ENCODE data around the gene NTRK2.

NTRK2 gene

GRCh38 chr9:84900421-84900820, 230.9 kb downstream of the NTRK2 start:
- DNase-seq: no peak

- no peak for DNase-seq
Measured at GRCh38 chr9:84903963-84904362, 234.4 kb downstream of the NTRK2 start.

- DNase-seq: no peak
Measured at GRCh38 chr9:84916769-84917168, 247.2 kb downstream of the NTRK2 start.

DNA sequence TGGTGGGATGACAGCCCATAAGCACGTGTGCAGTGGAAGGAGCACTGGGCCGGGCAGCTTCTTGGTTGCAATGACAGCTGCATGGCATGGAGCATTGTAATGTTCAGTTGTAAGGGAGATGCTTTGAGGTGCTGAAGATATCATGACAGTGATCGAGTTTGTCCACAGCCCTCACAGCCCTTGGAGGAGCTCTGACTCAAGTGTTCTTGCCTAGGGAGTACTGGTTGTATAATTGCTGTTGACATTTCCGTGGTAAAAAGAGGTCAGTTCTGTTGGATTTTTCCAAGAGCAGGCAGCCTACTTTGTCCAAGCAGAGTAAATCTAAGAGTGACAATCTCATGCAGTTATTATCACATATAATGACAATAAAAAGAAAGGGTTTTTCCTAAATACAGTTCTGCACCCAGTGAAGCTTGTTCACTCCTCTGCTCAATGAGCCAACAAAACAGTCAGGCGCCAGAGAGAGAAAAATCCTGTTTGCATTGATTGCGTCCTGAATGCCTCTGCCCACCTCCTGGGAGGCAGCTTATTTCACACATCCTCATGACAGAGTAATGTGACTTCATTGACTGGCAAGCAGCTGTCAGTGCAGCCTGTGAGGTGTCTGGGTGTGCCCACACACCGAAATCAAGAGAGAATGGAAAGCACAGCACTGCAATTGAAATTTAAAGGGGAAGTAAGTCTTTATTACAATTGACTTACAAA, 248.0 kb downstream of the NTRK2 start:
- DNase-seq: no peak

- DNase-seq: no peak
Measured at GRCh38 chr9:84919440-84919839, 249.9 kb downstream of the NTRK2 start.

DNA sequence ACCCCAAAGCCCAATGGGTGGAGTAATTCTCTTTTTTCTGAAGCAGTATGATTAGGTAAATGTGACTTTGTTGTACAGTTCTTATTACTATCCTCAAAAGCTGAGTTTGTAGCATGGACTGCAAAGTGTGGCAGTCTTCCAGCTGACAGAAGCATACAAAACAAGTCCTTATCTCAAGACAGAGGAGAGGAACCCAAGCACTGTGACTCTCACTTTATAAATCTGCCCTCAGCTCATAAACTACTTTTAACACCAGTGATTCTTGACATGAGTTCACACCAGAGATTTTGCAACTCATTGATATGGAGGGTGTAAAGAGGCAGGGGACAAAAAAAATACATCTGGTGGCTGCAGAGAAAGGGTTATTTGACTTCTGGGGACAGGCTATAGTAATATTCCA, 251.6 kb downstream of the NTRK2 start:
- no peak for DNase-seq

DNA sequence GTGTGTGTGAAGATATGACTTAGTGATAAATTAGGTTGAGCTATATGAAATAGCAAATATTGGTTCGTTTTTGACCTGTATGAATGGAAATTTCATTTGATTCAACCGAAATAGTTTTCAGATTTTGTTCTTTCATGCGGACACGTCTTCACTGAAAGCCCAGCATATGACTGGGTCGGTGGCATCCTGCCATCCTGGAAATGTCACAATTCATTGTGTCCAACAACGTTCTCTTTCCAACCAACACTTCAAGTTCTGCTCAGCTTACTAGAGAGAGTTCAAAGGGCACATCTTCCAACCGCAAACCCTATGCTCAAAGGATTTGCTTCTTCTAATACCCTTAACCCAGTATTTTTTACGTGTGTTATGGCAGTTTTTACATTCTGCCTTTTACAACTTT, 252.5 kb downstream of the NTRK2 start:
- DNase-seq: no peak

GRCh38 chr9:84924266-84924665, 254.7 kb downstream of the NTRK2 start:
- DNase-seq: no peak

DNA sequence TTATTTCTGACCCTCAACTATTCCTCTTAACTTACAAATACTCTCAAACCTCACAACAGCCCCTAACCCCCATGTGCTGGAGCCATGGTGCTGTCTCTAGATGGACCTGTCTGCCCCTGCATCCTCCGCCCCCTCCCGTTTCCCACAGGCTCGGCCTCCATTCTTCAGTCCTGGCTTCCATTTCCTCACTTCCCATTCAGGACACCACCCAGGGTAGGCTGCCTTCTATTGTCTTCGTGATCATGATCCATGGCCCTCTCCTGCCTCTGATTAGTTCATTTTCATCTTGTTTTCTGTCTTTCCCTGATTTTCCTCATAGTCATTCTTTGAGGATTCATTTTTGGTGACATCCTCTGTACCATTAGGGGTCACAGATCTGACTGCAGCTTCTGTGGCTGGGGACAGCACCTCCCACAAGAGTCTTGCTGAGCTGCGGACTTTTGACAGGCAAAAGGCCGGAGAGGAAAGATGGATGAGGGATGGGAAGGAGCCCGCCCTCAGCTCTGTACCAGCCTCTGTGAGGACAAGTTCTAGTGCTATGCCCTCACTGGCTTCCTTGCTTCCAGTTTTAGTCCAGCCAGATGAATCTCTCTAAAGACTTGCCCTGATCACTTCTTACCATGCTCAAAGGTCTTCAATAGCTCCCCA, 255.8 kb downstream of the NTRK2 start:
- no peak for DNase-seq

- no peak for DNase-seq
Measured at GRCh38 chr9:84926793-84927192, 257.3 kb downstream of the NTRK2 start.

GRCh38 chr9:84928419-84928818, 258.9 kb downstream of the NTRK2 start:
- DNase-seq: no peak

DNA sequence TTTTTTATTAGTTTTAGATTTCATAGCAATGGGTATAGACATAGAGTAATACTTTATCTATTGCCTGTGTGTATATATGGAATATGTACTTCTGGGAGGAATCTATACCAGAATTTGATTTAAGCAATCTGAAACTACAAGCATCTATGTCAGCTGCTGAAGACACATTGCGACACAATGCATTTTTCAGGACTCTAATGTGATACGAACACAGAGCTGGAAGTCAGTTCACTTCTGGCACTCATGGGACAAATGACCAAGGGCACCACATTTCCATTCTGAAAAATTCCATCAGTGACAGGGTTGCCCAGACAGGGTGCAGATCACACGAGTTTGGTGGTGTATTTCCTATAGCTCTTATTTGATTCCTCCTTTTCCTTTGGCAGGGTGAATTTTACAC, 259.5 kb downstream of the NTRK2 start:
- no peak for DNase-seq

DNA sequence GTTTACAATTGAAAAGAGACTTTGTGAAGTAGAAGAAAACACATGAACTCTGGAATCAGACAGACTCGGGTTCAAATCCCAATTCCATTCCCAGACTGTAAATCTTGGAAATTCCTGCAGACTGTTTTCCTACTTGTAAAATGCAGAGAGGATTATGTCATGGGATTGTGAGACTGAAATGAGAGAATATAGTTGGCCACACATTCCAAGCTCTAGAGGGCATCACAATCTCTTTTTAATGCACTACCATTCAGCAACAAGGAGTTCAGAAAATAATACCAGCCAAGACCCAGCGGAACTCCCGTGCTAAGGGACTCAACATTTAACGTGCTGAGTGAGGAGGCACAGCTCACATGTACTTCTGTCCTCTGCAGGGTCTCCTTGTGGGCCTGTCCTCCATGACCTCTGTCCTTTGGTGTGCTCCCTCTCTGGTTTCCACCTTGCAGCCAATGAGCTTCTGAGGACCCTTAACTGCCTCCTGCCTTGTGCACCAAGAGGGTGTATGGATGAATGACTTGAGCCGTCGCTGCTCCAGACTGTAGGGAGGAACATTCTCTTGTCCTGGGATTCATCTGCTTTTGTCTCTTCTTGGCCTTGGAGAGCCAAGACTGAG, 263.5 kb downstream of the NTRK2 start:
- no peak for DNase-seq

DNA sequence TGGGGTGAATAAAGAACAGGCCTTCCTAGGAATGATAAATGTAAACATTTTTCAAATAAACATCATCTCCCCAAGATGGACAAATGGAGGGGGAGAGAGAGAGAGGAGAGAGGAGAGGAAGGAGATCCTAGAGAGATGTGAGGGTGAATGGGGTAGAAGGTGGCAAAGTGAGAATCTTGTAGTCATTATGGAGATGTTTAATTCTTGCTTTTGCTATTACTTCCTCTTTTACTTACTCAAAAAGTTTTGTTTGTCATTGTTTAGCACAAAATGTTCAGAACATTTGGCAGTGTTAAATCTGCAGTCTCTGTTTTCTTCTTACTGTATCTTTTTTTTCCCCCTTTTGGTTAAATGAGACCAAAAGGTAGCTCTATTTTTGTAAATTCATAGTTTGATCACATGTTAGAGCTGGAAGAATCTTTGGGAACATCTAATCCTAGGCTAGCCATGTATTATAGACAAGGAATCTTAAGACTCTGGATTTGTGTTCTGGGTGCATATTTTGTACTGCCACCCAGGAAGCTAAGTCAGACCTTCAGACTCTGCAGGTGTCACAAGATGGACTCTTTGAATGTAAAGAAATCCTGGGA, 266.1 kb downstream of the NTRK2 start:
- DNase-seq: no peak

DNA sequence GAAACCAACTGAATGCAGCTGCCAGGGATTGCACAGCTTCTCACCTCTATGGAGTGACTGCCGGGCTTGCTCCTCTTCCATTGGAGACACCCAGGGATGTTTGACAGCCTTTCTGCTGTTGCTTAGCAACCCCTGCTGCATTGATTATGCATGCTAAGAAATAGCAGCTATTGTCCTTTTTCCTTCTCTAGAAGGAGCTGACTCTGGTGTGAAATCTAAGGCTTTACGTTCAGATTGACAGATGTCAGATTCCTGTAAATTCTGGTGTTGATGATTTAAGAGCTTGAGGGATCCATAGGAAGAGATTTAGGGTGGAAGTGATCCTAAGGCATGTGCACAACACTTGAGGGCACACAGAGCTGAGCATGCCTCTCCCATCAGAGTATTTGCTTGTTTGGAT, 267.7 kb downstream of the NTRK2 start:
- no peak for DNase-seq

DNA sequence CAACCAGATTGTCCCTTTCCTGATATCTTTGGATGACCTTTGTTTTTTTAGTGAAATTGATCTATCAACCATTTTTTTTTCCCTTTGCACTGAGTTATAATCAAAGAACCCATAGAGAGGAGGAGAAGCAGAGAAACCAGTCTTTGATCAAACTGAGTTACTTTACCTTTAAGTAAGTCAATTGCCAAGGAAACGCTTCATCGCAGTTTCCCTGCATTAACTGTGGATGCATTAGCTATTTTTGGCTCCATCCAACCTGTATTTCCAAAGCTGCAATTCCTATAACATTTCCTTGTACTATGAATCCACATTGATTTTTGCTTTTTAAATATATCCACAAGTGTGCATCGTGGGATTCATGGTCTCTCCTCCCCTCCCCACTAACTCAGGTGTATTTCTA, 268.1 kb downstream of the NTRK2 start:
- DNase-seq: no peak

GRCh38 chr9:84939774-84940173, 270.2 kb downstream of the NTRK2 start:
- DNase-seq: no peak

GRCh38 chr9:84940294-84940693, 270.8 kb downstream of the NTRK2 start:
- no peak for DNase-seq

GRCh38 chr9:84941792-84942191, 272.3 kb downstream of the NTRK2 start:
- DNase-seq: no peak

DNA sequence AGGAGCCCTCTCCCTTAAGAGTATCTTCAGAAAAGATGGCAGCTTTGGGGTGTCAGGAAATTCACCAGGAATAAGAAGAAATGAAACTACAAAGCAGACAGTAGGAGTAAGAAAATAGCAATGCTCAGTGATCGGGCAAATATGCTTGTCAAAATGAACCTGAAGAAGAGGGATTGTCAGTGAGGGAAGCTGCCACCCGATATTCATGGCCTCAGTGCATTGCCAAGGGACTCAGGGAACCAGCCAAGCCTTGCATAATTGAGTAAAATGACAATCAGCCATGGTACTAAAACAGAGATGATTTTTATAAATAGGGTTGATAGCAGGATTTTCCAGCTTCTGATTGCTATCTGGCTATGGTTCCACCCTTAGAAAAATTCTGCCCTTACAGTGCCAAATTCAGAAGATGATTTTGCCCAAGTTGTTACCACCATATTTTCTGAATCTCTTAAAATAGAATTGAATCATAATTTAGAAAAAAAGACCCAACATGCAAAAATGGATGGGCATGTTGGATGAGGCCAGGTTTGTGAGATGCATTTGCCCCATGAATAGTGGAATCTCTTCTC, 274.0 kb downstream of the NTRK2 start:
- no peak for DNase-seq

DNA sequence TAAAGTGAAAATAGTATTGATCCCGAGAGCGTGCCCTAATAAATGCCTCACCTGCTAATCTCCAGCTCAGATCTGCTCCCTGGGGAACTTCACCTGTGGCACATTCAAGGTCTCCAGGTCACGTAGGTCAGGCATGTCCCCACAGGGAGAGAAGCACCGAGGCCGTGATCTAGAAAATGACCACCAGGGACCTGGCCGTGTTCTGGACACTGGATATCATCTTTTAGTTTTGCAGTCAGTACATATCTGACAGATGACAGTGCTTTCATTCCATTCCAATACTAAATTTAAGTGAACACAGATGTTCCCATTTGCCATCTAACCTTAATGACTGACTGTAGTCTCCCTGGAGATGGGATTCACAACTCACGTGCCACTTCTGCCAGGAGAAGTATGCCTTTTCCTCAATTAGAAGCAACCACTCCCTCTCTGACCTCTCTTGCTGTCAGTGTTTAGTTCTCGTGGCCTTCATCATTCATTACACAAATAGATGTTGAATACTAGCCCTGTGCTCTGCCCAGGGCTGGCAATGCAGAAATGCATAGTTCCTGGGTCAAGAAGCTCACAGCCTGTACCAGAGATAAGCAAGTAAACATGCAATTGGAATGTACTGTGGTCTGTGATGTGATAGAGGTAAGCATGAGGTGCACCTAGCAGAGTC, 276.5 kb downstream of the NTRK2 start:
- DNase-seq: no peak

DNA sequence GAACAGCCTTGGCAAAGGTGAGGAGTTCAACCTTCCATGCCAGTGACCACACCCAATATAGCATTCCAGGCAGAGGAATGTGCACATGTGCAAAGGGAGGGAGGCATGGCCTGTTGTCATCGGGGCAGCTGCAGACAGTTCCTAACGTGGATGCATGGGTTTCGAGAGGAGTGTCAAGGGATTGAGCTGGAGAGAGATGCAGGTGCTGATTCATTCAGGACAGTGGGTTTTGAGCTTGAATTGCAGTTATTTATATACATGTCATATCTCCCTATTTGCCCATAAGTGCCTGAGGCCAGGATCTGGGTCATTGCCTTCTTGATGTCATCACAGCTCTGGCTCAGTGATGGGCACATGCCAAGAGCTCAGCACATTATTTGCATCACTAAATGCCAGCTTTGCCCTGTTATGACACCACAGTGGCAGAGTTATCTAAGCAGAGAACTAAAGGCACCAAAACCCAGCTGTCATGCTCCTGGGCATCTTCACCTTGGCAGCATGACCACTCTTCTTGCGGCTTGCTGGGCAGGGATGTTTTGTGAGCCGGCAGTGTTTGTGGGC, 278.0 kb downstream of the NTRK2 start:
- DNase-seq: no peak

DNA sequence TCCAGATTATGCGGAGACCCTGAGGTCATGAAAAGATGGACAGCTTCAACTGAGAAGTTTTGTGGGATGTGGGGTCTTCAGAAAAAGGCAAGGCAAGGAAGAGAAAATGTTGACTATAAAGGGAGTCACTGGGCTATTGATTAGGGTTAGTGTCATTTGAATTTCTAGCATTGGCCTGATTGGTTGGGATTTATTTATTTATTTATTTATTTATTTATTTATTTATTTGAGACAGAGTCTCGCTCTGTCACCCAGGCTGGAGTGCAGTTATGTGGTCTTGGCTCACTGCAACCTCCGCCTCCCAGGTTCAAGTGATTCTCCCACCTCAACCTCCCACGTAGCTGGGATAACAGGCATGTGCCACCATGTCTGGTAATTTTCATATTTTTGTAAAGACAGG, 279.7 kb downstream of the NTRK2 start:
- no peak for DNase-seq

Measured in activated naive CD4-positive, alpha-beta T cell (primary cell).